DMS79 treated with DMSO at 0.1 percent for 48 hours (cell line): ENCODE results near the gene KLK11.

Source experiments
- DNase-seq: peaks from one replicate; lab custom pipeline; 2025; lab: John Stamatoyannopoulos, UW

The KLK11 gene, protein sequence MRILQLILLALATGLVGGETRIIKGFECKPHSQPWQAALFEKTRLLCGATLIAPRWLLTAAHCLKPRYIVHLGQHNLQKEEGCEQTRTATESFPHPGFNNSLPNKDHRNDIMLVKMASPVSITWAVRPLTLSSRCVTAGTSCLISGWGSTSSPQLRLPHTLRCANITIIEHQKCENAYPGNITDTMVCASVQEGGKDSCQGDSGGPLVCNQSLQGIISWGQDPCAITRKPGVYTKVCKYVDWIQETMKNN

GRCh38 chr19:51026554-51026831 lies at the start of gene KLK11:
KLK11 (minus strand) TSS chr19:51026616; CDS start chr19:51025631, 985 bp downstream.
- DNase-seq = peak; percentile 44

GRCh38 chr19:51075998-51076397 lies 49.6 kb upstream of the KLK11 start:
- no peak for DNase-seq

GRCh38 chr19:51071095-51071405 lies 44.6 kb upstream of the KLK11 start:
- no peak for DNase-seq

DNA sequence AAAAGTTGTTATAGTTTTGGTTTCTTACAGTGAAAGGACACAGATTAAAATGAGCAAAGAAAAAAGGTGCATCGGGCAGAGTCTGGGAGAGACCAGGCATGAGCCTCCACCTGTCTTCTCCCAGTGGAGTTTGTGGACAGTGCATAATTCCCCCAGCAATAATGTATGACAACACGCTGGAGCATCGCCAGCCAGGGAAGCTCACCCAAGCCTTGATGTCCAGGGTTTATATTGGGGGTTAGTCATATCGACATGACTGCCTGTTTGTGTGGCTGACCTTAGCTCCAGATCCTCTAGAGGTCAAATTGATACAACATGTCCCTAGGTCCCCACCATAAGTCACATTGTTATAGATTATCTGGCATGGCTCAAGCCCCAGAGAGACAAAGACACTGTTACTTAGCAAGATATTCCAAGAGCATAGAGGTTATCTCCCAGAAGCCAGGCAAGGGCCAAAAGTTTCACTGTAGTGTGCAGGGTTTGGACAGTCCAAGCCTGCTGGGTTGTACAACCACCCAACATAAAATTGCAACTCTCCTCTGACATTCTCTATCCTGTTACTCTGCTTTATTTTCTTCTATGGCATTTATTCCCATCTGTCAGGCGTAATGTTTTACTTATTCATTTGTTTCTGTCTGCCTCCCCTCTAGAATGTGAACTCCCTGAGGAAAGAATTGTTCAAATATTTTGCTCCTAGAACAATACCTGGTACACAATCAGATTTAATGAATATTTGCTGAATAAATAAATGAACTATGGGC lies 44.1 kb upstream of the KLK11 start:
- no peak for DNase-seq

- no peak for DNase-seq
Measured at GRCh38 chr19:51066393-51067186, 40.2 kb upstream of the KLK11 start.

GRCh38 chr19:51065221-51065960 lies 39.0 kb upstream of the KLK11 start:
- DNase-seq = no peak

- DNase-seq = no peak
Measured at GRCh38 chr19:51064534-51065220, 38.3 kb upstream of the KLK11 start, which contains the start of gene KLK13. KLK13 (minus strand) TSS chr19:51065092; CDS start chr19:51065067, 25 bp downstream.

DNA sequence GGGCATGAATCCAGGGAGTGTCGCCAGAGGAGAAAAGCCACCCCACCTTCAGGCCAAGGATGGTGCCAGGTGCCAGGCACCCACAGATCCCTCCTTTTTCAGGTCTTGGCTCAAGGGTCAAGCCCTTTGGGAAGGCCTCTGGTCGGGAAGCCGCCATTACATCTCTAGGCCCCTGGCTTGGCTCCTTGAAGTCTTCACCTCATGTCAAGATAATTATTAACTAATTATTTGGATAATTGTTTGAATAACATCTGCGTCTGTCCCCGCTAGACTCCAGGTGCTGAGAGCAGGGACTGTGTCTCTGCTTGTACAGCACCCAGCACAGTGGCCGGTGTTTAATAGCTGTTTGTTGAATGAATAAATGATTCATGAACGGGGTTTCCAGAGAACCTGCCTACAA lies 37.2 kb upstream of the KLK11 start:
- no peak for DNase-seq

DNA sequence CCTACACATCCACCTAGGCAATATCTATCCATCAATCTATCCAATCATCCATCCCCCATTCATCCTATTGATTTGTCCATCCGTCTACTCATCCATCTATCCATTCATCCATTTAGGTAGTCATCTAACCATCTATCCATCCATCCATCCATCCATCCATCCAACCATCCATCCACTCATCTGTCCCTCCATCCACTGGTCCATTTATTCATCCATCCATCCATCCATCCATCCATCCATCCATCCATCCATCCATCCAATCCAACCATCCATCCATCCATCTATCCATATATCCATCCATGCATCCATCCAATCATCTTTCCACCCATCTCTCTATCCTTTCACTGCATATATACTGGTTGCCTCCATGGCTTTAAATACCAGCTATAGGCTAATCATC lies 34.6 kb upstream of the KLK11 start:
- no peak for DNase-seq

DNA sequence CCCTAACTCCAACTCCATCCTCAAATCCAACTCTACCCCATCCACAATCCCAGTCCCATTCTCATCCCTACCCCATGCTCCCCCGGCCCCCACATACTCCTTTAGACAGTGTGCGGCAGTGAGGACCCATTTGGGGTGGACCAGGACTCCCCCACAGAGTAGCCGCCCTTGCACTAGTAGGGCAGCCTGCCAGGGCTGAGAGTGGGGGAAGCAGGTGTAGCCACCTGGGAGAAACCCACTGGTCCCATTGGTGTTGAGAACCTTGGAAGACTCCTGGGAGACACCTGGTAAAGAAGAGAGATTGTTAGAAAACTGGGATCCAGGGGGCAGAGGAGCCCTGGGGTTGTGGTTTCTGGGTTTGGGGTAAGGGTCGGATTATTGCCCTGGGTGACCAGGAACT lies 33.9 kb upstream of the KLK11 start:
- no peak for DNase-seq

DNA sequence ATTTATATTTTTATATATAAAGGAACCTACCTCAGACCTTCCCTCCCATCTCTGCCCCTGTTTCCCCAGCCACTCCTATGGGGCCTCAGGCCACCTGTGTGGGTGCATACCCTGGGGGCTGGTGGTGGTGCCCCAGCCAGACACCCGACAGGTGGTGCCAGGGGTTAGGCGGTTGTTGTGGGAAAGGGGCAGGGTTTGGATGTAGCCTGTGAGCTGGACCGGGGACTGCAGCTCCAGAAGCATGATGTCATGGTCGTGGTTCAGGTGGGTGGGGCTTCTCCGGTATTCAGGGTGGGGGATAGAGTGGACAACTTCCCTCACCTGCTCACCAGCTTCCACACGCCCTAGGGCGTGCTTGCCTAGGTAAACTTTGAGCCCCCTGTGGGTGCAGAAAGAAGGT lies 33.3 kb upstream of the KLK11 start:
- no peak for DNase-seq

GRCh38 chr19:51055866-51056265 lies 29.4 kb upstream of the KLK11 start:
- no peak for DNase-seq

DNA sequence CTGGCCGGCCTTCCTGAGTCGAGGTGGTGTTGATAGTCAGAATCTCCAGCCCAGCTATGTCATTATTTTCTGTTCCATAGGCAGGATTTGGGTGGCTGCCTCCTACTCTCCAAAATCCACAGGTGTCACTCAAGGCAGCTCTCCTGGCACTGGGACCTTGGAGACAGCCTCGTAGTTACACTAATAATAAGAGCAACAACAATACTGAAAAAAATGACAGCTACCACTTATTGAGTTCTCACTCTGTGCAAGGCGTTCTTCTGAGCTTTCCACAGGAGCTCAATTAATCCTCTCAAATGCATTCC lies 20.6 kb upstream of the KLK11 start:
- no peak for DNase-seq

DNA sequence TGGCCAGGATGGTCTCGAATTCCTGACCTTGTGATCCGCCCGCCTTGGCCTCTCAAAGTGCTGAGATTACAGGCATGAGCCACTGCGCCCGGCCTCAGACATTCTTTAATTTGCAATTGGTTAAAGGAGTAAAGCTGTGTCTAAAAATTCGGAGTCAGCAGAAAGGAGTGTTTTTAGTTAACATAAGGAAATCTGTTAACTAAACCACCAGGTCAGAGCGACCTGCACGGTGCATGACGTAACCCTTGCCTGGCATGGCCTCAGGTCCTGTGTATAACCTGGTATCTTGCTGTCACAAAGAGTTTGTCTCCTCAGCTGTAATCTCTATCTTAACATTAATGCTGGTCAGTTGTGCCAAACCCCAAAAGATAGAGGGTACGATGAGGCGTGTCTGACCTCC lies 17.9 kb upstream of the KLK11 start:
- DNase-seq = no peak

DNA sequence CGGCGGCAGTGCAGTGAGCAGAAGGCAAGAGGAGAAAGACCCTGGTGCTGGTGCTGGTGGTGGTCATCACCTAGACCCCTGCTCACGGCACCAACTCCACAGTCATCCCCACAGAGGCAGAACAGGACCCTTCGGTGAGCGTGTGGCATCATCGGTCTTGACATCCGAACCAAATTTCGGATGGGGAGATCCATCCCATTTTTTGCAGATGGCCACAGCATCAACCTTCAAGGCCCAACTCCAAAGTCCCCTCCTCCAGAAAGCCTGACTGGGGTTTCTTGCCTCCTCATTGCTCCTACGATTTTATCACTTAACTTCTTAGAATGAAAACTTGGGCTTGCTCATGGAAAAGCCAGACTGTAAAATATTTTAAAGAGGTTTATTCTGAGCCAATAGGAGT lies 17.1 kb upstream of the KLK11 start:
- DNase-seq = no peak

DNA sequence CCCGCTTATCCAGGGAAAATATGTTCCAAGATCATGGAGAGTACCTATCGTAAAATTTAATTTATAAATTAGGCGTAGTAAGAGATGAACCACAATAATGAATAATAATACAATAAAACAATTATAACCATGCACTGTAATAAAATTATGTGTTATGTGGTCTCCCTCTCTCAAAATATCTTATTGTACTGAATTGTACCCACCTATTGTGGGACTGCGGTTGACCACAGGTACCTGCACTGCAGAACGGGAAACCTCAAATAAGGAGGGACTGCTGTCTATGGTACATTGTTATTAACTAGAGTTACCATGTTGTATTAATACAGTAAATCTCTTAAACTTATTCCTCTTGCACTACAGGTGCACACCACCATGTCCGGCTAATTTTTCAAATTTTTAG lies 13.7 kb upstream of the KLK11 start:
- no peak for DNase-seq

DNA sequence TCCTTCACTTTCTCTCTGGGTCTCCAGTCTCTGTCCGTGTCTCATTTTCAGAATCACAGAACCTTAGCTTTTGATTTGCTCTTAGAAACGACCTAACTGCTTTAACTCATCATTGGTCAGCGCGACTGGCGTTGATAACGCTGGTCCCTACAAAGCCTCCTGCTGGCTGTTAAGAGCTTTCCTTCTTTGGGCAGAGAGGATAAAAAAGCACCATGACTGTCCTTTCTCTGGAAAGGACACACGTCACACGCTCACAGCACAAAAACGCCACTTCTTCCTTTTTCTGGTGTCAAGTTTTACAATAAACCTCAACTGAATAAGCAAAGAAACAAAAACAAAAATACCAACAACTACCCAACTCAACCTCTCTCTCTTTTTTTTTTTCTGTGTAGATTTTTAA lies 10.1 kb upstream of the KLK11 start:
- no peak for DNase-seq

DNA sequence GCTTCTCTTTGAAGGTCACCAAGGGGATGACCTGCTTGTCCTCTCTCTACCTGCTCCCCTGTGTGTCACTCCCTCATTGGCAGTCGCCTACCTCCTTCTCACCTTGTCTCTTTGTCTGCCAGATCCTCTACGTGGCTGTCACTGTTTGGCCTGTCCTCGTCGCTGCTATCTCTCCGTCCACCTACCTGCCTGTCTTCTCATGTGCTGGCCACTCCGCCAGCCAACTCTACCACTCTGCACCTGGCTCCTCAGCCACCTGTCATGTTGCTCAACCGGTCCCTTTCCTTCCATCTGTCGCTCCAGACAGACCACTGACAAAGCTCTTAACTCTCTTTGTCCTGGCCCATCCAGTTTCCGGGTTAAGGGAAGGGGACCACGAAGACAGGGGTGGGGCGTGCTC lies 8.3 kb upstream of the KLK11 start, which contains the start of gene KLK12:
KLK12 (minus strand) TSS at position 299 of the 400 bp plus-strand sequence. CDS start 381 bp downstream, outside the sequence.
- DNase-seq = peak; percentile 73

GRCh38 chr19:51031880-51032225 lies 5.4 kb upstream of the KLK11 start:
- DNase-seq = no peak

GRCh38 chr19:51031220-51031879 lies 4.9 kb upstream of the KLK11 start:
- no peak for DNase-seq

DNA sequence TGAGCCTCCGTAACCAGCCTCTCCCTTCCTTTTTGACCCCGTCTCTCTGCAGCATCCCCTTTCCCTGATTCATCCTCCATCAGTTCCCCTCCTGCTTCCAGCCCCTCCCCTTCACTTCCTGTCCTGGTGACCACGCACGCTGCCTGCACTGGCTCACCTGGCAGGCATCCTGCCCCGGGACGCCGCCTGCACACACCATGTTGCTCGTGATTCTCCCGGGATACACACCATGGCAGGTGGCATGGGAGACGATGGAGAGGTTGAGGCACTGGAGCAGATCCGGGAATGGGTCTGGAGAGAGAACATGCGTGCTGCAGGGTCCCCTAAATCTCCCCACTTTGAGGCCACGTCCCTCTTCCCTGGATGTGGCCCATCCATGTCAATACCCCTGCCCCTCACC lies 4.2 kb upstream of the KLK11 start:
- DNase-seq = no peak

GRCh38 chr19:51029718-51030117 lies 3.3 kb upstream of the KLK11 start:
- no peak for DNase-seq
